ENCODE measurements around the gene CDH4.
"Not testable (repeated sequence)": the region's sequence is repeated elsewhere in the genome, so short reads cannot be mapped to it uniquely, and the experiment has no call there.

The CDH4 gene

DNA sequence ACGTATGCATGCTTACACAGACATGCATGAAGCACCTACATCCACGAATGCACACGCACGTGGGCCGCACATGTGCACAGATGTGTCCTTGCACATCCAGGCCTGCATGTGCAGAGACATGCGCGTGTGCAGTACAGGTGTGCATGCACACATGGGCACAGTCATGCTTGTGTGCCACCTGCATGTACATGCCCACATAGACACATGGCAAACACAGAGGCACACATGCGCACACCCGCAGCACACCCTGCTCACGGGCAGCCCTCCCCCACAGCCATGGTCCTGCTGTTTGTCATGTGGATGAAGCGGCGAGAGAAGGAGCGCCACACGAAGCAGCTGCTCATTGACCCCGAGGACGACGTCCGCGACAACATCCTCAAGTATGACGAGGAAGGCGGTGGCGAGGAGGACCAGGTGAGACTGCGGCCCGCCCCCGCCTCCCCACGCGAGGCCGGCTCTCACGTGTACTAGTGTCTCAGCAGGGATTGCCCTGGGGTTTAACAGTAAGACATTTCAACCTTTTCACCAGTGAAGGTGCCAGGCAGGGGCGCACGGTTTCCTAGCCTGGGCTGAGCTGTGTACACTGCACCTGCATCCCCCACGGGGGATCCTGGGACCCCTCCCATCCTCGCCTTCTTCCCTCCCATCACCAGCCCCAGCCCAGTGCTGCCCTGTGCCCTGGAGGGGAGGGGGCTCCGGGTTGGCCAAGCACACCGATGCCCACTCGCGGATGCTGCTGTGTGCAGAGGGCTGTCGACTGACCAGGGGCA lies 680.8 kb downstream of the CDH4 start:
- Histone ChIP-seq H3K4me3 (no peak overlapping the region), H3K27ac (no peak overlapping the region)

DNA sequence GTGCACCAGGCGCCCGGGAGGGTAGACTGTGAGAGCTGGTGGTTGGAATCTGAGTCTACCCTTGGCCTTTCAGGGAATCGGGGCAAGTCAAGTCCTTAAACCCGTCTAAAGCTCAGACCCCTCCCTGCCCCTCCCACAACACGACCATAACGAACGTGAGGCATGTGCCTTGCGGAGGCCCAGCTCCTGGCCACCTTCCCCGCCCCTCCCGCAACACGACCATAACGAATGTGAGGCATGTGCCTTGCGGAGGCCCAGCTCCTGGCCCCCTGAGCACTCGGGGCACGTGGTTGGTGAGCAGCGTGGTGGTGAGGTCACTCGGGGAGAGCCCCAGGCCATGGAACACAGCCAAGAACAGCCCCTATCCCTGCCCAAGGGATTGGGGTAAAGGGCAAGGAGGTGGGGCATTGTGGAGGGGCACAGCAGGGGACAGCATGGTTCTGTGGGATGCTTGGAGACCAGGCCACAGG lies 681.5 kb downstream of the CDH4 start:
- H3K27ac ChIP-seq, result no peak overlapping the region

DNA sequence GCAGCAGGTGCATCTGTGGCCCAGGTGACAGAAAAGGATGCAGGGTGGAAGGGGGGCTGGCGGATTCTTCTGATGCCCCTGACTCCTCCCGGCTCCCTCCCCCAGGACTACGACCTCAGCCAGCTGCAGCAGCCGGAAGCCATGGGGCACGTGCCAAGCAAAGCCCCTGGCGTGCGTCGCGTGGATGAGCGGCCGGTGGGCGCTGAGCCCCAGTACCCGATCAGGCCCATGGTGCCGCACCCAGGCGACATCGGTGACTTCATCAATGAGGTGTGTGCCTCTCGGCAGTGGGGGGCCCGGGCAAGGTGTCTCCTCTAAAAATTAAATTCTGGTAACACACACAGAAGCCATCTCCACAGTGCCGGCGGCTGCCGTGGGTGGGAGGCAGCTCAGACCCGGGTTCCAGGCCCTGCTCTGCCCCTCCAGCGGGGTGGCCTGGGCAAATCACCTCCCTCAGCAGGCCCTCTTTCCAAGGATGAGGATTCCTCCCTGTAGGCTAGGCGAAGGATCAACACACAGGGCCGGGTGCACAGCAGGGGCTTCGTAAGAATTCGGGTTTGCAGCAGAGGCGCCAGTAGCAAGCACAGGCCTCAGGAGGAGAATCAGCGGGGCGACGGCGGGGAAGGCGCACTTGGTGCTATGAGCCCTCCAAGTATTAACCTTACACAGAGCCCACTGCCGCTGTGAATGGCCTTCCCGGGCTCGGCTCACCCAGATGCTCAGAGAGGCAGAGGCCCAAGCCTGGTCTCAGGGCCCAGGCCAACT lies 682.1 kb downstream of the CDH4 start:
- H3K27ac ChIP-seq, result no peak overlapping the region
- H3K4me3 ChIP-seq, result no peak overlapping the region

More for the DNA sequence above, 681.5 kb downstream of the CDH4 start:
- no peak overlapping the region for H3K4me3 ChIP-seq

DNA sequence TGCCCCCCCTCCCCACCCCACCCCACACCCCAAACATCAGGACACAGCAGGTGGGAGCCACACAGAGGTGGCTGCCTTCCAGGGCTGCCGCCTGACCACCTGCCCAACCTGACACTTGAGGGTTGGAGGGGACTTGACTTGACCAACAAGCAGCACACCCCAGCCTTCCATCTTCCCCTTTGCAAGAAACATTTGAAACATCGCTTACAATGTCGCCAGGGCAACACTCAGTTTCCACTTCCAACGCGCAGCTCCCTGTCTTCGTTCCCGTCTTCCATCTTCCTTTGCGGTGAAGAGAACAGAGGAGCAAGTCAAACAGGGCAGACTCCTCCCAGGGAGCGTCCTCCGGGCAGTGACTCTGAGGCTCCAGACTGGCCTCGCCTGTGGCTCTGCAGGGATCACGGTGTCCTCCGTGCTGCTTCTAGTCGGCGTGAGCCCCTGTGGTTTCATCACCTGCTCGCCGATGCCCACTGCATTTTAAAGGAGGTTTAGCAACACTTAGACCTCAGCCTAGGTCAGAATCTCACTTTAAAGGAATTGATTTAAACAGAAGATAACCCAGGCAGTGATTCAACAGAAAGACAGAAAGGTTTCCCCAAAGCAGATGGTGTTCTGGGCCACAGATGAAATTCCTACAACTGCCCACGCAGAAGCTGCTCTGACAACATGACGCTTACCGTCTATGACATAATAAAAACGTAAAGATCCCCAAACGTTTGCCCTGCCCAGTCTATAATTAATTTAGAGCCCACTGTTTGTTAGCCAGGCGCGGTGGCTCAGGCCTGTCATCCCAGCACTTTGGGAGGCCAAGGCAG lies 682.9 kb downstream of the CDH4 start:
- Histone ChIP-seq H3K27ac (no peak overlapping the region), H3K4me3 (no peak overlapping the region)

DNA sequence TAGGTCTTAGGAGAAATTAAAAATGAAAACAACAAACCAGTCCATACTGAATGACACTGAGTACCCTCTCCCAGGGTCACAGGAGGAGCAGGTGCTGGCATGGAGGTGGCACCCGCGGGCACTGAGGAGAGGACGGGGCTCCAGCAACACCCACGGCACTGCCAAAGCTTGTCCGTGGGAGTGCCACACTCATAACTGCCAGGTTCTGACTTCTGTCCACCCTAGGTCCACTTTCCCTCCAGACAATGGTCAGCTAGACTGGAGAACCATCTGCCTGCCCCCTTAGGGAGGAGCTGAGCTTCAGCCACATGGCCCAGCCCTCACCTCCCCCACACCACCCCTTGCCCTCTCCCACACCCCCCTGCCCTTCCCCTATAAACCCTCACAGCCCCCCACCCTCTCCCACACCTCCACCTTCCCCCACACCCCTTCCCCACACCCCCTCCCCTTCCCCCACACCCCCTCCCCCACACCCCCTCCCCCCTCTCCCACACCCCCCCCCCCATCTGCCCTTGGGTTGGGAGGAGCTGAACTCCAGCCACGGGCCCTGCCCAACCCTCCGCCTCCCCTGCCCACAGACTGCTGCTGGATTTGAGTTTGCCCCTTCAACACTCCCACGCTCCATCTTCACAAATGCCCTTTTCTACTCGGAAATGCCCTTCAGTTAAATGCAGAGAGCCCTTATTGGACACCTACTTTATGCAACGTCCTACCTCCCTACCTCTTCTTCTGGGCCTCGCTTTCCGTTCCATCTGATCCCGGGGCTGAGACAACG lies 684.1 kb downstream of the CDH4 start:
- H3K27ac ChIP-seq, result no peak overlapping the region
- no peak overlapping the region for H3K4me3 ChIP-seq

DNA sequence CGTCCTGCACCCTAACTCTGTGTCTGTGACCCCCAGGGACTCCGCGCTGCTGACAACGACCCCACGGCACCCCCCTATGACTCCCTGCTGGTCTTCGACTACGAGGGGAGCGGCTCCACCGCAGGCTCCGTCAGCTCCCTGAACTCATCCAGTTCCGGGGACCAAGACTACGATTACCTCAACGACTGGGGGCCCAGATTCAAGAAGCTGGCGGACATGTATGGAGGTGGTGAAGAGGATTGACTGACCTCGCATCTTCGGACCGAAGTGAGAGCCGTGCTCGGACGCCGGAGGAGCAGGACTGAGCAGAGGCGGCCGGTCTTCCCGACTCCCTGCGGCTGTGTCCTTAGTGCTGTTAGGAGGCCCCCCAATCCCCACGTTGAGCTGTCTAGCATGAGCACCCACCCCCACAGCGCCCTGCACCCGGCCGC lies 684.7 kb downstream of the CDH4 start:
- Histone ChIP-seq H3K27ac (no peak overlapping the region), H3K4me3 (no peak overlapping the region)

DNA sequence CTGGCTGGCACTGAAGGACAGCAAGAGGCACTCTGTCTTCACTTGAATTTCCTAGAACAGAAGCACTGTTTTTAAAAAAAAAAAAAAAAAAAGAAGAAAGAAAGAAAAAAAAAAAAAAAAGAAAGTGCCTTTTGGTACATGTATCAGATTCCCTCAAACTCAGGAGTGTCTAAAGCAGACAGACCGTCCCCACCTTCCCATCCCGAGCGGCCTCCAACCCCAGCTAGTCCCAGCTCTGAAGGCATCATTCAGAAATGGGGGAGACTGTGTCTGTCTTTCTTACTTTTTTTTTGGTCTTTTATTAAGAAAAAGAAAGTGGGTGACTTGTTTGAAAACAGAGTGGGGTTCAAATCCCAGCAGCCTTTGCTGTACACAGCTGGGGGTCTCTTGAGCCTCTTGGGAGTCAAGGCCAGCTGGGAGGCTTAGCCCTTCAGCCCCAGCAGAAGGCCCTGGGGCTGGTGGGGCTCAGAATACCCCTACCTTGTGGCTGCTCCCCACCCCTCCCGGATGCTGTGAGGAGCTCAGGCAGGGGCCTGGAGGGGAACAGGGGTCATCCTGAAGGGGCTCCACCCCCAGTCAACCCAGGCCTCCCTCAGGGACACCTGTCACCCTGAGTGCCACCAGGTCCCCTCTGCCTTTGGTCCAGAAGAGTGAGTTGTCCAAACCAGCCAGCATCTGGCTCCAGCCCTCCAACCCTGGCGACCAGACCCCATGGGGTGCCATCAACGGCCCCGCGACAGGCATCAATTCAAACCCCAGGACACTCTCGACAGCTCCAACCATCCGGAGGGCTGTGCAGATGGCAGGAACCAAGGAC lies 685.3 kb downstream of the CDH4 start:
- no peak overlapping the region for H3K27ac ChIP-seq
- H3K4me3 ChIP-seq, result no peak overlapping the region

DNA sequence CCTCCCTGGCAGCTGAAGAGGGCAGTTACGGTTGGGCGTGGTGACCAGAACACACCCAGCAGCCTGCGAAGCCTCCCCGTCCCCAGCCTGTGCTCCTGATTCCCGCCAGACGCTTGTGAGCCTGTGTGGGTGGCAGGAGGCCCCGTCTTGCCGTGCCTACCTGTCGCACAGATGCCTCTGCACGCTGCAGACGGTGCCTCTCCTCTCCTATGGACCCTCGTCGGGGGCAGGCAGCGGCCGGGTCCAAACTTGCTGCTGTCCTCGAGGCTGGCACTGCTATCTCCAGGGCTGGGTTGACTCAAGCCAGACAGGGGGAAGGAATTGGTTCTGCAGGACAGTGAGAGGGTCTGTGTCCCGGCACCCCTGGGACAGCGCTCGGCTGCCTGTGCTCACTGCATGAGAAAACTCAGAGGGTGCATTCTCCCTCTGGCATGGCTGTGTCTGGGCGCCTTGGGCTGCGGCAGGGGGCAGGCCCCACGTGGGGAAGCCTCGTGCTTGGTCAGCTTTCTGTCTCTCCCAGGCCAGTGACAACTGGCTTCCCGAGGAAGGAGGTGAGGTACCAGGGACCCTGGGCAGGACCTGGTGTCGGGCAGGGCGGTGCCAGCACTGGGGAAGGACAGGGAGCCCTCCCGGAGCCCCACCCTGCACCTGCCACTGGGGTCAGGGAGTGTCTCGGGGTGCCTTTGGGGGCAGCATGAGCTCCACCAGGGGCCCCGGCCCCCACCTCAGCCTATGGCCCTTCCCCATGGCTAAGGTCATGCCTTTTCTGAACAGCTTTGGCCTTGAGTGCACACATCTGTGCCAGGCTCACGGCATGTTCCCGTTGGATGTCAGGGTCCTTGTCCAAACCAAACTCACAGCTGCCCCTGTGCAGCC lies 686.1 kb downstream of the CDH4 start:
- Histone ChIP-seq H3K4me3 (no peak overlapping the region), H3K27ac (no peak overlapping the region)

DNA sequence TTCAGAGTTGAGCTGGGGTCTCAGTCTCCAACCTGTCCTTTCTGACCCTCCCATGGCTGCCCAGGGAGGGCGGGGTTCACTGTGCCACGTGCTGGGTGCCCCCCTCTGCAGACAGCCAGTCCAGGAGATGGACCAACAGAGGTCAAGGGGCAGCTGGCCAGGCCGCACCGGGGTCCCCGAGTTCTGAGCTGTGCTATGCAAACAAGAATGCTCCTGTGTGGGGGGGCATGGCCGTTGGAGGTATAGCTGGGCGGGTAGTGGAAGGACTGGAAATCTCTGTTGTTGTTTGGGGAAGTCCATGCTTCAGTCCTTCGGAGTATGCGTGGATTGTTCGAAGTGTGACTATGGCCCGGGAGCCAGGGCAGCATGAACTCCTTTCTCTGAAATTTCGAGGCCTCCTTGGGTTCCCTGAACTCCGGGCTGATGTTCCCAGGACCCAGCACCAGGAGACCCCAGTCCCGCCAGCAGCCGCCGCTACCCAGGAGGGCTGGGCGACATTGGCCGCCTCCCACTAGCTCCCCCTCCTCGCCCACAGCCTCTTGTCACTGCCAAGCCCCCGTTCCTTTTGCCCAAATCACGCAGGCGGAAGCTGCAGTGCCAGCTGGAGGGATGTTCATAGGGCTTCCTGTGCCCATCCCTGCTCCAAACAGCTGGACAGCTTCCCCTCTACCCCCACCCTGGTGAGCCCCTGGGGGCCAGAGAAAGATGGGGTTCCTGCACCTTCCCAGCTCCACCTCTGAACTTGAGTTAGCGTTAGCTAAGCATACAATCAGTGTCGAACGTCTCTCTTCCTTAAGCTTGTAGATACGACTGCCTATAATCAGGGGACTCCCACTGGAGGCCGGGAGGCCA lies 687.0 kb downstream of the CDH4 start:
- Histone ChIP-seq H3K4me3 (no peak overlapping the region), H3K27ac (no peak overlapping the region)

DNA sequence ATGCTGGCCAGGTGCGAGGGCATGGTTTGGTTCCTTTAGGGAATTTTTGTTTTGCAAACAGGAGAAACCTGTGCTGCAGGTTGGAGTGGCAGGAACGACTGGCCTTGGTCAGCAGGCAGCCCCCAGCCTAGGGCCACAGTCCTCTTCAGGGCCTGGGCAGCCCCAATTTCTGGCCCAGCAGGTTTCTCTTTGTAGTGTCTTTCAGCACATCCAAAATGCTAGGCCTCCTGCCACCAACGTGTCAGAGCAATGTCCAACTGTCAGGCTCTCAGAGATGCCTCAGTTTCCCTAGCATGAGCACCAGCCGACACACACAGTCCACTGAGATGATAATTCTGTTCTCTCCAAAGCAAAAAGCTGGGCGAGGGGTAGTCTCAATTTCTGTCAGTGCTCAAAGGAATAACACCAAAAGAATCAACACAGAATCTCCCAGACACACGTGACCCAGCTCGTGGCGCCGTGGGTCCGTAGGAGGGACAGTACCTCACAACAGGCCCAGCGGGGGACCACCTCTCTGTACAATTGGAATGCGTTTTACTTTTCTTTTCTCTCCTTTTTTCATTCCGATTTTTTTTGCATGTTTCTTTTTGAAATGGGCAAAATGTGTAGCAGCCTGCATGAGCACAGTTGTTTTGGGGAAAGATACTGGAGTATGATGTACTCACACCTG lies 687.8 kb downstream of the CDH4 start:
- H3K27ac ChIP-seq, result no peak overlapping the region
- H3K4me3 ChIP-seq, result no peak overlapping the region

DNA sequence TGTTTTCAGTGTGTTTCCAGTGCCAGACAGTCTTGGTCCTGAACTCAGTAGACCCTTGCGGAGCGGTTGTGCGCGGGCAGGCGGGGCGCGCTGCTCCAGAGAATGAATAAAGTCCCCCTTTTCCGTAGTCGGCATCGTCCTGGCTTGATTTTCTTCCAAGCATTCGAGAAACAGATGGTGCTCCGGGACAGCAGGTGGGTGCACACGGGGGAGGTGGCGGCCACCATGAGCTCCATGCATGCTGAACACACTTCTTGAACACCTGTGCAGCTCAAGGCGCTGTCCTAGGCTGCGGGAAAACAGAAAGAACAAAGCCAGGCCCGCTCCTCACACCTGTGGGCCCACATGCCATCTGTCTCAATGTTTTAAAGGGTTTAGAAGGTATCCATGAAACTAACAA lies 688.4 kb downstream of the CDH4 start:
- no peak overlapping the region for H3K4me3 ChIP-seq

DNA sequence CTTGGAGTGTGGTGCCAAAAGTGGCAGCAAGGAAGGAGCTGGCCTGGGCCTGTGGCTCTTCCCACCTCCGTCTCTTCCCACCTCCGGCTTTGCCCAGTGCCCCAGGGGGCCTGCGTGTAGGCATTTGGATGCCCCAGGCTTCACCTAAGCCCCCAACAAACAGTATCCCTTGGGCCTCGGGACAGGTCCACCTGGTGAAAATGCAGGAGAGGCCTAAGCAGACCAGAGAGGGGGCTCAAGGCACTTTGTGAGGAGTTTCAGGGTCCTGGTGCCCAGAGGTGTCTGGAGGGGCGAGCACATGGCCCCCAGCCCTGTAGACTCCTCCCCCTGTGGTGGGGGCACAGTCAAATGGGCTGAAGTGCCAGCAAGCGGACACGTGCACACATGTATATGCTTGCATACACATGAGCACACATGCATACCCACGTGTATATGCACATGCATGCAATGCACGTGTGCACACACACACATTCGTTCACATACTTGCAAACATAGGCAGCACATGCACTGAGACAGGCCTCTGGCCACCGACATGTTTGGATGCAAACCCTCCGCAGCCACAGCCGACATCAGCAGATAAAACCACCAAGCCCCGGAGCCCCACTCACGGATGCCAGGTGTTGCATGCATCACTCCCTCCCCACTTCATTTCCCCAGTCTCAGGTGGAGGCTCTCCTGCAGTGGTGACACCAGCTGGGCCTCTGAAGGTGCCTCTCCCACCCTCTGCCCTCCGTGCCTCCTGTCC lies 689.1 kb downstream of the CDH4 start:
- Histone ChIP-seq H3K4me3 (no peak overlapping the region), H3K27ac (no peak overlapping the region)

More for the DNA sequence above, 688.4 kb downstream of the CDH4 start:
- H3K27ac ChIP-seq, result no peak overlapping the region

DNA sequence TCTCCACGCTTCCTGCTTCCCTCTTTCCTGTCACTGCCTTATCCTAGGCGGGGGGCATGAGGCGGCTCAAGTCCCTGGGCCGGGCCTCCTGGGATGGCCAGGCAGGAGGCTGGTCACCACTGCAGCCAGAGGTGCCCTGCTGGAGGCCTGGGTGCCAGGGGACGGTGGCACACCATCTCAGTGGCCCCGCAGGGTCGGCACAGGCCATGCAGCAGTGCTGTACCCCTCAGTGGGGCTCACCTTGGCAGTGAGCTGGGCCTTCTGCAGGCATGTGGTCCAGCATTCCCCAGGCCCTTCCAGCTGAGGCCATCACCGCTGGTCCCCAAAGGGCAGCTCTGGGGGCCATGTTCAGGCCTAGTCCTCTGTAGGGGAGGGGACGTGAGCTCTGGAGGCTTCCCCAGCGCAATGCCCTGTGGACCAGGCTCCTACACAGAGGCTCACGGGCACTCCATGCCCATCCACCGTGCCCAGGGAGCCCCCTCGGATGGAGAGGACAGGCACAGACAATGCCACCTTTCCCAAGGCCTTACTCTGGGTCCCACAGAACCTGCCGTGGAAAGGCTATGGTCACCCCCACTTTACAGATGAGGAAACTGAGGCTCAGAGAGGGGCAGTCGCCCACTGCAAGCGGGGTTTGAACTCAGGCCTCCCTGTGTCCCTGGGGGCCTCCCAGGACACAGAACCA lies 689.8 kb downstream of the CDH4 start:
- H3K4me3 ChIP-seq, result no peak overlapping the region

DNA sequence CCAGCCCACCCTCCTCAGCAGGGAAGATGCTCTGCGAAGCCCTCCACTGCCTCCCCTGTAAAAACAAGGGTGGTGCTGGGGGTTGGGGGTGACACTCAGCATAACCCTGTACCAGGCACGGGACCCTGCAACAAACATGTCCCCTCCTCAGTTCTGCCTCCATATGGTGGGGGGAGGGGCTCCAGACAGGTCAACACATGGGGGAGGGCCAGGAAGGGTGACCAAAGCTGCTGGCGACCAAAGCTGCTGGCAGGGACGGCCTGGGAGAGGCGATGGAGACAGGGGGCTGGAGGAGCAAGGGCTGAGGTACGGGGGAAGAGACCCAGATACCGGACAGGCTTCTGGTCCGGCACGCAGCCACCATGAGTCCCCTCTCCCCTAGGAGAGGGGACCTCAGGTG lies 690.5 kb downstream of the CDH4 start:
- Histone ChIP-seq H3K27ac (no peak overlapping the region), H3K4me3 (no peak overlapping the region)

More for the DNA sequence above, 689.8 kb downstream of the CDH4 start:
- H3K27ac ChIP-seq, result no peak overlapping the region

DNA sequence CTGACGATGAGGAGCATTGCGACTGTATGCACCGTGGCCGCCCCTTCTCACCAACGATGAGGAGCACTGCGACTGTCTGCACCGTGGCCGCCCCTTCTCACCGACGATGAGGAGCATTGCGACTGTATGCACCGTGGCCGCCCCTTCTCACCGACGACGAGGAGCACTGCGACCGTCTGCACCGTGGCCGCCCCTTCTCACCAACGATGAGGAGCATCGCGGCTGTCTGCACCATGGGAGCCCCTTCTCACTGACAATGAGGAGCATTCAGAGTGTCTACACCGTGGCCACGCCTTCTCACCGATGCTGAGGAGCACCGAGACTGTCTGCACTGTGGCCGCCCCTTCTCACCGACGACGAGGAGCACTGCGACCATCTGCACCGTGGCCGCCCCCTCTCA lies 692.9 kb downstream of the CDH4 start:
- not testable (repeated sequence) for H3K4me3 ChIP-seq, H3K27ac ChIP-seq
